Spleen (tissue), 11 donors: ENCODE measurements around the gene RHO. TPM values are rescaled to one million over a fixed set of nuclear protein-coding genes. Genes with fewer than 3 reads are reported as not detected.
A peak's percentile ranks its signal among the peaks of the same experiment; 100 is the strongest.

Experiments
- DNase-seq: peaks from one replicate; pipeline ENCODE4 v3.0.0-alpha.2; 2020
- H3K27ac ChIP-seq, 8 donors: fragments of 200-600 bp; sonication (generic) in 7 of 8; 1 replicate in 4 of 8; 2 replicates in 4 of 8; pipeline versions ENCODE4 v1.5.0 to v1.8.0; 2016 to 2021; ENCODE audit warnings: inconsistent platforms in 4 of 8, mild to moderate bottlenecking in 4 of 8, moderate library complexity in 1 of 8
- H3K27me3 ChIP-seq, 7 donors: fragments of 200-600 bp; sonication (generic) in 6 of 7; replicated peaks in 1 of 7; 1 replicate in 4 of 7; 2 replicates in 3 of 7; pipeline versions ENCODE4 v1.5.0 to v1.8.0; 2016 to 2021; ENCODE audit warnings: inconsistent platforms in 3 of 7, mild to moderate bottlenecking in 1 of 7
- H3K36me3 ChIP-seq, 6 donors: fragments of 200-600 bp; sonication (generic) in 5 of 6; 1 replicate in 4 of 6; 2 replicates in 2 of 6; pipeline versions ENCODE4 v1.5.0 to v1.8.0; 2016 to 2021; ENCODE audit warnings: inconsistent platforms in 2 of 6
- H3K4me1 ChIP-seq, 6 donors: fragments of 200-600 bp; sonication (generic) in 5 of 6; 1 replicate in 3 of 6; 2 replicates in 3 of 6; pipeline versions ENCODE4 v1.5.0 to v1.8.0; 2016 to 2021; ENCODE audit warnings: inconsistent platforms in 3 of 6
- H3K4me3 ChIP-seq, 8 donors: fragments of 200-600 bp; sonication (generic) in 7 of 8; 1 replicate in 4 of 8; 2 replicates in 4 of 8; pipeline versions ENCODE4 v1.5.0 to v1.8.0; 2016 to 2021; ENCODE audit warnings: inconsistent platforms in 4 of 8, mild to moderate bottlenecking in 4 of 8, moderate library complexity in 2 of 8
- H3K9me3 ChIP-seq, 8 donors: fragments of 200-600 bp; sonication (generic) in 7 of 8; 1 replicate in 4 of 8; 2 replicates in 4 of 8; pipeline versions ENCODE4 v1.5.0 to v1.8.0; 2016 to 2021; ENCODE audit warnings: inconsistent platforms in 4 of 8
- POLR2A ChIP-seq, 3 donors: fragments of 450-650 bp; IDR thresholded peaks; one replicate each; pipeline ENCODE4 v1.5.1; 2017; ENCODE audit warnings: antibody characterized with exemption in 3 of 3, mild to moderate bottlenecking in 1 of 3
- POLR2AphosphoS5 ChIP-seq, 3 donors: sonication (generic); formaldehyde crosslinking; IDR thresholded peaks; one replicate each; pipeline ENCODE4 v1.5.1; 2017; ENCODE audit warnings: antibody characterized with exemption in 3 of 3
- WGBS, 5 donors: extraction: QIAGEN DNeasy Blood & Tissue Kit in 3 of 5; methylation state at CpG; one replicate each; pipeline versions ENCODE4 v1.1.5 to v1.1.7; 2013 to 2018; 5-methylcytosine and 5-hydroxymethylcytosine counted together
- intact Hi-C: fragments of 100-400 bp; cut with DNase I; formaldehyde crosslinking; loops from one replicate; pipeline ENCODE4 v1.15.0; 2023; ENCODE audit warnings: low total_unique reads
- polyA plus RNA-seq, 3 donors: library from polyadenylated mRNA; stranded (reverse); fragments of 200-250 nt; gene quantifications; one replicate each; pipeline ENCODE4 v1.2.1, GENCODE V29; 2013
- total RNA-seq, 7 donors: library from RNA; depleted of rRNA in 3 of 7; stranded (reverse); fragments of >200 nt in 3 of 7; fragmentation: NEBNext Ultra II Directional in 4 of 7; extraction: Animal tissue kit (Norgen Biotek cat#: 25700) in 4 of 7; gene quantifications; one replicate each; pipeline versions ENCODE4 v1.1.0 to v1.2.1, GENCODE V29; 2016 to 2021
- TF ChIP-seq, protein P1 (sequence below), 11 experiments: fragments of 200-600 bp in 7 of 11; fragments of 450-650 bp in 4 of 11; sonication (generic) in 4 of 11; IDR thresholded peaks in 8 of 11; conservative IDR thresholded peaks in 3 of 11; 1 replicate in 7 of 11; 2 replicates in 4 of 11; pipeline versions ENCODE4 v1.4.0 to v1.8.0; 2016 to 2021; ENCODE audit warnings: antibody characterized with exemption in 11 of 11, inconsistent platforms in 4 of 11, mild to moderate bottlenecking in 1 of 11
- donor health status: healthy with polysubstance abuse.
- donor health status: DM: no; HTN: no; CAD: no; lungs with moderate emphysema.
- donor health status: DM: no; HTN: no; CAD: no.
- donor health status: Bipolar disorder and iron deficiency.
- donor health status: healthy.
- donor health status: DM: no; HTN: no; CAD: no.
- donor health status: DM: yes; HTN: yes; CAD: no.

Gene RHO
- total and polyA plus RNA-seq, 10 donors, result not detected

DNA sequence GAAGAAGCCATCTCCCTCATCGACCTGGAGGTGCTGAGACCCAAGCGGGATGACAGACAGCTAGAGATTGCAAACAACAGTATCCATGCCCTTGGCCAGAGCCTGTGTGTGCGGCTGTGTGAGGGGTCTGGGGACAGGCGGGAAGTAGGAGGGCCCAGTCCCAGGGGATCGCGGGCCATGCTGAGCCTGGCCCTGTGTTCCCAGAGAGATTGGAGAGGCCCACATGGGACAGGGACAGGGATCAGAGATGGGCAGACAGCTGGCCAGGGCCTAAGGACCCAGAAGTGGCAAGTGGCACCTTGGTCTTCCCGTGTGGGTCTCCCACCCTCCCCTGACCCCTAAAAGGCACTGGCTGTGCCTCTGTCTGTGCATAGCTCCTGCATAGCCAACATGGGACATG, 10.9 kb upstream of the RHO start:
- H3K36me3 ChIP-seq, result peaks cover 0 to 63% (median 5%) of the 10 kb centered on the region in 6 donors
- H3K9me3 ChIP-seq, result no peaks in the 10 kb centered on the region
- WGBS, 5 donors, result 78 to 99% (median 91%) methylated on average over 3 to 7 of the region's 7 CpGs
- TF ChIP-seq POLR2AphosphoS5 (IDR thresholded peaks at IDR 0.05) (no peak), POLR2A (IDR thresholded peaks at IDR 0.05) (no peak)
- TF ChIP-seq, protein P1, sequence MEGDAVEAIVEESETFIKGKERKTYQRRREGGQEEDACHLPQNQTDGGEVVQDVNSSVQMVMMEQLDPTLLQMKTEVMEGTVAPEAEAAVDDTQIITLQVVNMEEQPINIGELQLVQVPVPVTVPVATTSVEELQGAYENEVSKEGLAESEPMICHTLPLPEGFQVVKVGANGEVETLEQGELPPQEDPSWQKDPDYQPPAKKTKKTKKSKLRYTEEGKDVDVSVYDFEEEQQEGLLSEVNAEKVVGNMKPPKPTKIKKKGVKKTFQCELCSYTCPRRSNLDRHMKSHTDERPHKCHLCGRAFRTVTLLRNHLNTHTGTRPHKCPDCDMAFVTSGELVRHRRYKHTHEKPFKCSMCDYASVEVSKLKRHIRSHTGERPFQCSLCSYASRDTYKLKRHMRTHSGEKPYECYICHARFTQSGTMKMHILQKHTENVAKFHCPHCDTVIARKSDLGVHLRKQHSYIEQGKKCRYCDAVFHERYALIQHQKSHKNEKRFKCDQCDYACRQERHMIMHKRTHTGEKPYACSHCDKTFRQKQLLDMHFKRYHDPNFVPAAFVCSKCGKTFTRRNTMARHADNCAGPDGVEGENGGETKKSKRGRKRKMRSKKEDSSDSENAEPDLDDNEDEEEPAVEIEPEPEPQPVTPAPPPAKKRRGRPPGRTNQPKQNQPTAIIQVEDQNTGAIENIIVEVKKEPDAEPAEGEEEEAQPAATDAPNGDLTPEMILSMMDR (IDR thresholded peaks at IDR 0.05 in 8 of 11, conservative IDR thresholded peaks at IDR 0.05 in 3 of 11), result no peak
- DNase-seq, result peak; percentile 54
- intact Hi-C loops, result no loop called here
- H3K27ac ChIP-seq, result no peak overlapping the region
- no peaks in the 10 kb centered on the region for H3K27me3 ChIP-seq
- H3K4me3 ChIP-seq, result no peak overlapping the region
- H3K4me1 ChIP-seq, result peaks cover 0 to 17% (median 7%) of the 10 kb centered on the region in 6 donors

DNA sequence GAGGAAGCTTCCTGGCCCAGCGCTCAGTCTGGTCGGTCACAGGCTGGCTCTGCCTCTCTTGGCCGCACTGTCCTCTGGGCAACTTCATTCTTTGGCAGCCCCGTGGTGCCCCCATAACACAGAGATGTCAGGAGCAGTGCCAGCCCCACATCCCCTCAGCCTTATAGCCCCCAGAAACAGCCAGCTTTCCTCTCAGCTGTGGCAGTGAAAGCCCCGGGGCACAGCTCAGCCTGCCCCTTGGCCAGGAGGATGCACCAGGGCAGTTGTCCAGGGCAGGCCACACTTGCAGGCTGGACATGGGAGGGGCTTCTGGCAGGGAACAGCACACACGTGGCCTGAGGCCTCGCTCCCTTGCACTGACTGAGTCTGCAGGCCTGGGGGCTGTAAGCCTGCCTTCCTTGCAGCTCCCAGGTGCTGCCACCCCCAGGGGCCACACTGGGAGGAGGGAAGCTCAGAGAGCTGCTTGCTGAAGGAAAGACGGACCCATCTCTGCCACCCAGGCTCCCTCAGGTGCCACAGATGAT, 10.3 kb upstream of the RHO start:
- DNase-seq, result peak; percentile 69

DNA sequence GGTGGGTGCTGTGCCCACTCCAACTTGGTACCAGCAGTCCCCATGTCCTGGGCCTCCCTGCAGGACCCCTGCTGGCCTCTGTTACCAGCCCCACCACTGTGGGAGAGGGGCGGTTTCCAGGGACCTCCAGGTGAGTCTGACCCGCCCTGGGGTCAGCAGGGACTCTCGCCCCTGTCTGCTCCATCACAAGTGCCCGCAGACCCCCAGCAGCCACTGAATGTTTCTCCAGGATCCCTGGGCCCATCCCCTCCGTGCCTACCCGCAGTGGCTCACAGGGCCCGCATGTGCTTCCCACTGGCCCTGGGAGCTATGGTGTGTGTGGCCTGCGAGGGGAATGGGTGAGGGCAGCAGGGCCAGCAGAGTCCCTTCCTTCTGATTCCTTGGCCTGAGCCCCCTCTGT, 9.9 kb upstream of the RHO start:
- Histone ChIP-seq H3K4me3 (no peak overlapping the region), H3K27me3 (no peaks in the 10 kb centered on the region), H3K36me3 (peaks cover 0 to 52% (median 4%) of the 10 kb centered on the region in 6 donors), H3K27ac (no peak overlapping the region), H3K4me1 (peaks cover 0 to 10% (median 5%) of the 10 kb centered on the region in 6 donors), H3K9me3 (no peaks in the 10 kb centered on the region)
- intact Hi-C loops, result no loop called here
- WGBS, 5 donors, result 95 to 100% (median 98%) methylated on average over 8 of the region's 8 CpGs; no CpG with 5 or more reads in 1 of the 5 donors
- peak; percentile 47 for DNase-seq
- TF ChIP-seq, protein P1 (IDR thresholded peaks at IDR 0.05 in 8 of 11, conservative IDR thresholded peaks at IDR 0.05 in 3 of 11), result no peak
- no peak for TF ChIP-seq POLR2A (IDR thresholded peaks at IDR 0.05)
- TF ChIP-seq POLR2AphosphoS5 (IDR thresholded peaks at IDR 0.05), result no peak

More for the DNA sequence above, 10.3 kb upstream of the RHO start:
- Histone ChIP-seq H3K27ac (no peak overlapping the region), H3K4me1 (peaks cover 0 to 15% (median 7%) of the 10 kb centered on the region in 6 donors), H3K9me3 (no peaks in the 10 kb centered on the region), H3K27me3 (no peaks in the 10 kb centered on the region), H3K4me3 (no peak overlapping the region), H3K36me3 (peaks cover 0 to 57% (median 4%) of the 10 kb centered on the region in 6 donors)
- no peak for TF ChIP-seq POLR2AphosphoS5 (IDR thresholded peaks at IDR 0.05)
- TF ChIP-seq POLR2A (IDR thresholded peaks at IDR 0.05), result no peak
- TF ChIP-seq, protein P1 (IDR thresholded peaks at IDR 0.05 in 8 of 11, conservative IDR thresholded peaks at IDR 0.05 in 3 of 11), result no peak
- intact Hi-C loops, result no loop called here
- WGBS, 5 donors, result 87 to 93% (median 89%) methylated on average over 4 to 8 of the region's 8 CpGs

DNA sequence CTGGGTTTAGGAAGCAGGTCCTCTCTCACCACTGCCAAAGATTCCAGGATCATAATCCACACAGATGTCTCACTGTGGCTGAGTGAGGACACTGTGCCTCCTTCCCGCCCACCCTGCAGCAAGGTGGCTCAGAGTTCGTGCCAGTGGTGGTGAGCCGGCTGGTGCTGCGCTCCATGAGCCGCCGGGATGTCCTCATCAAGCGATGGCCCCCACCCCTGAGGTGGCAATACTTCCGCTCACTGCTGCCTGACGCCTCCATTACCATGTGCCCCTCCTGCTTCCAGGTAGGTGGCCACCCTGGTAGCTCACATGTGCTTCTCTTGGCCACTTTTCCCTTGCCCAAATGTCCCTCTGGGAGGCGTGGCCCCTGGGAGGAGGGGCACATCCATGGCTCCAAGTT, 9.0 kb upstream of the RHO start:
- no peak for DNase-seq
- Histone ChIP-seq H3K4me1 (peaks cover 0 to 4% (median 2%) of the 10 kb centered on the region in 6 donors), H3K36me3 (peaks cover 0 to 43% (median 4%) of the 10 kb centered on the region in 6 donors), H3K27ac (no peak overlapping the region), H3K27me3 (no peaks in the 10 kb centered on the region), H3K9me3 (no peaks in the 10 kb centered on the region), H3K4me3 (no peak overlapping the region)
- 93 to 100% (median 95%) methylated on average over 9 to 10 of the region's 10 CpGs for WGBS, 5 donors
- no peak for TF ChIP-seq POLR2AphosphoS5 (IDR thresholded peaks at IDR 0.05)
- no peak for TF ChIP-seq POLR2A (IDR thresholded peaks at IDR 0.05)
- TF ChIP-seq, protein P1 (IDR thresholded peaks at IDR 0.05 in 8 of 11, conservative IDR thresholded peaks at IDR 0.05 in 3 of 11), result no peak
- intact Hi-C loops, result no loop called here
